ENCODE data around the gene ADORA3.
A peak's percentile ranks its signal among the peaks of the same experiment; 100 is the strongest.

The ADORA3 gene

DNA sequence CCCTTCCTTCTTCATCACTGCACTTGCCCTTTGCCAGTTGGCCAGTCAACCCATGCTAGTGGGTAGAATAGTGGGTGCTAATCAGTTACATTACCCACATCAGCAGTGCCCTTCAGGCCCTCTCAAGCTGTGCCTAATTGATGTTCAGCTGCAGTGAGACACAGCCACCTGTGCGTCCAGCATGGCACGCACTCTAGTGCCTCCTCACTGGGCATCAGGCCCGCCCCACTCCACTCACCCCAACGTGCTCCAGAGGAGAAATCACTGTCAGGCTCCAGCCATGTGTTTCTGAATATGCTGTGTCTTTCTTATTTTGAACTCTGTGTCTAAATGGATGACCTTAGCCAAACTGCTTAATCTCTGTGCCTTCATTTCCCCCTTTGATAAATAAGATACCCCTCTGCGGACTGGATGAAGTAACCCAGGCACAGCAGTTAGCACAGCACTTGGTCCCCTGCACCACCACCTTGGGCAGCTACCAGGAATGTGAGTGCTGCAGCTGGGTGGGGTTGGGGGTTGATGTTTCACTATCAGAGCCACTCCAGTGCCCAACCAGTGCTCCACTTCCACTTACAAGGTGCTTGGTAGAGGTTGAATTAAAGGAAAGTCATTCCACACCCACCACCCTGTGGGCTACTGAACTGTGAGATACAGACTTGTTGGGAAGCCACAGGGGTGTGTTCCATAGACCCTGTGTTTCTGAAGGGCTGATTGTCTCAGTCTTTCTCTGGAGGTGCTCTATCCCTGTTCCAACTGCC lies 8.9 kb upstream of the ADORA3 start:
- H3K4me3 ChIP-seq (ENCODE audit: insufficient read depth in 1 of 2, low read depth in 1 of 2, low read length in 2 of 2): no peak overlapping the region
- WGBS: 80% methylated on average over 4 of the region's 5 CpGs

DNA sequence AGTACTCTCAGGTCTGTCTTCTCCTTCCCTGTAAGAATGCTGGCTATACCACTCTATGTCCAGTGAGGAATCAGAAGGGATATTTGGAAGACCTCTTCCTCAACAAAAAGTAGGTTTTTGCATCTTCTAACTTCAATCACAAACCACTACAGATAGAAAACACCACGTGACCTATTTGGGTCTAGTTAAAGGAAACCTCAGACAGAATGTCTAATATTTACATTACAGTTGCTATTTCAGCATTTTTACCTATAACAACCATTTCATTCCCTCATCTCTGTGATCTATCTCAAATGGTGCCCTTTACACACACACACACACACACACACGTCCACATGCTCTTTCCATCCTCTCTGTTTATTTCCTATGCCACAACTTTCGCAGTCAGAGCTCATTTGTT lies 7.9 kb upstream of the ADORA3 start:
- Histone ChIP-seq H2AFZ (ENCODE audit: low read depth, low read length) (no peak overlapping the region), H2BK120ac (ENCODE audit: low read depth, low read length) (no peak overlapping the region), H2BK5ac (ENCODE audit: low read depth, low read length, poor library complexity, severe bottlenecking) (no peak overlapping the region), H3K9ac (ENCODE audit: low read length) (no peak overlapping the region), H3K27me3 (ENCODE audit: control insufficient read depth in 1 of 2, insufficient read depth in 1 of 2, low read length in 2 of 2) (no peaks in the 10 kb centered on the region), H4K8ac (ENCODE audit: low read length) (no peak overlapping the region), H3K4me1 (ENCODE audit: control insufficient read depth, insufficient read depth, low read depth, low read length) (peaks cover 10% of the 10 kb centered on the region), H3K36me3 (ENCODE audit: control insufficient read depth in 1 of 2, insufficient read depth in 2 of 2, low read depth in 1 of 2, low read length in 2 of 2) (no peaks in the 10 kb centered on the region), H3K23ac (ENCODE audit: low read length in 2 of 2) (no peak overlapping the region), H4K91ac (ENCODE audit: low read length) (no peak overlapping the region), H3K27ac (ENCODE audit: low read length, poor library complexity, severe bottlenecking) (no peak overlapping the region), H2BK15ac (ENCODE audit: low read depth, poor library complexity, severe bottlenecking) (no peak overlapping the region), H3K79me1 (replicated peaks; ENCODE audit: low read length, poor library complexity, severe bottlenecking) (no peaks in the 10 kb centered on the region), H3K18ac (ENCODE audit: low read depth in 1 of 2, low read length in 2 of 2) (no peak overlapping the region), H3K4me3 (ENCODE audit: insufficient read depth in 1 of 2, low read depth in 1 of 2, low read length in 2 of 2) (no peak overlapping the region), H3K4ac (ENCODE audit: low read depth in 1 of 2, low read length in 2 of 2) (no peak overlapping the region), H3K4me2 (ENCODE audit: low read length, poor library complexity, severe bottlenecking) (no peak overlapping the region), H3K9me3 (ENCODE audit: control insufficient read depth, low read length) (no peaks in the 10 kb centered on the region), H3K14ac (ENCODE audit: low read length in 2 of 2) (no peak overlapping the region), H2BK12ac (ENCODE audit: low read length in 2 of 2) (no peak overlapping the region), H2AK5ac (ENCODE audit: low read length, severe bottlenecking) (no peak overlapping the region)
- 71% methylated on average over 3 of the region's 3 CpGs for WGBS
- DNase-seq: no peak

More for the DNA sequence above, 8.9 kb upstream of the ADORA3 start:
- H3K36me3 ChIP-seq (ENCODE audit: control insufficient read depth in 1 of 2, insufficient read depth in 2 of 2, low read depth in 1 of 2, low read length in 2 of 2): no peaks in the 10 kb centered on the region
- no peaks in the 10 kb centered on the region for H3K27me3 ChIP-seq (ENCODE audit: control insufficient read depth in 1 of 2, insufficient read depth in 1 of 2, low read length in 2 of 2)
- H3K9me3 ChIP-seq (ENCODE audit: control insufficient read depth, low read length): no peaks in the 10 kb centered on the region
- H3K9ac ChIP-seq (ENCODE audit: low read length): no peak overlapping the region
- no peak overlapping the region for H4K91ac ChIP-seq (ENCODE audit: low read length)
- H3K14ac ChIP-seq (ENCODE audit: low read length in 2 of 2): no peak overlapping the region
- no peaks in the 10 kb centered on the region for H3K79me1 ChIP-seq (replicated peaks; ENCODE audit: low read length, poor library complexity, severe bottlenecking)
- DNase-seq: no peak
- no peak overlapping the region for H3K18ac ChIP-seq (ENCODE audit: low read depth in 1 of 2, low read length in 2 of 2)
- H2BK15ac ChIP-seq (ENCODE audit: low read depth, poor library complexity, severe bottlenecking): no peak overlapping the region
- H3K4ac ChIP-seq (ENCODE audit: low read depth in 1 of 2, low read length in 2 of 2): no peak overlapping the region
- no peak overlapping the region for H4K8ac ChIP-seq (ENCODE audit: low read length)
- H2AFZ ChIP-seq (ENCODE audit: low read depth, low read length): no peak overlapping the region
- peaks cover 8% of the 10 kb centered on the region for H3K4me1 ChIP-seq (ENCODE audit: control insufficient read depth, insufficient read depth, low read depth, low read length)
- H3K23ac ChIP-seq (ENCODE audit: low read length in 2 of 2): no peak overlapping the region
- H3K4me2 ChIP-seq (ENCODE audit: low read length, poor library complexity, severe bottlenecking): no peak overlapping the region
- H2BK12ac ChIP-seq (ENCODE audit: low read length in 2 of 2): no peak overlapping the region
- no peak overlapping the region for H2BK120ac ChIP-seq (ENCODE audit: low read depth, low read length)
- H2BK5ac ChIP-seq (ENCODE audit: low read depth, low read length, poor library complexity, severe bottlenecking): no peak overlapping the region
- no peak overlapping the region for H2AK5ac ChIP-seq (ENCODE audit: low read length, severe bottlenecking)
- H3K27ac ChIP-seq (ENCODE audit: low read length, poor library complexity, severe bottlenecking): no peak overlapping the region

DNA sequence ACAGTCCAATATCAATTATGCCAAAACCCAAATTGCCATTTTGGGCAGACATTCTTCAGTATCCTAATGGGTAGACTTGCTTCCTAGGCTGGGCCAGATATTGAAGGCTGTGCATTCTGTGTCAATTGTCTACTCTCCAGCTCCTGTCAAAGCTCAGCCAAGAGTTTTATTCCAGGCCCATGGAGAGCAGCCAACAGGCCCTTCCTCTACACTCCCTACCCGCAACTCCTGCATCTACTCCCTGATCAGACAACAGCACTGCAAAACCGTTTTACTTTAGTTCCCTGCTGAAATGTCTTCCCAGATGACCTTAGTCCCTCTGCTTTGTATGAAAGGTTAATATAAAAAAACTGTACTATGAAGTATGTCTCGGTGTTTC lies 6.6 kb upstream of the ADORA3 start:
- Histone ChIP-seq H3K27me3 (ENCODE audit: control insufficient read depth in 1 of 2, insufficient read depth in 1 of 2, low read length in 2 of 2) (no peaks in the 10 kb centered on the region), H4K8ac (ENCODE audit: low read length) (no peak overlapping the region), H3K79me1 (replicated peaks; ENCODE audit: low read length, poor library complexity, severe bottlenecking) (no peaks in the 10 kb centered on the region), H2AK5ac (ENCODE audit: low read length, severe bottlenecking) (no peak overlapping the region), H3K9ac (ENCODE audit: low read length) (peak overlapping the region; percentile 24), H3K14ac (ENCODE audit: low read length in 2 of 2) (no peak overlapping the region), H2BK15ac (ENCODE audit: low read depth, poor library complexity, severe bottlenecking) (no peak overlapping the region), H3K27ac (ENCODE audit: low read length, poor library complexity, severe bottlenecking) (no peak overlapping the region), H3K9me3 (ENCODE audit: control insufficient read depth, low read length) (no peaks in the 10 kb centered on the region), H2BK12ac (ENCODE audit: low read length in 2 of 2) (no peak overlapping the region), H4K91ac (ENCODE audit: low read length) (no peak overlapping the region), H3K18ac (ENCODE audit: low read depth in 1 of 2, low read length in 2 of 2) (no peak overlapping the region), H3K23ac (ENCODE audit: low read length in 2 of 2) (no peak overlapping the region), H2BK120ac (ENCODE audit: low read depth, low read length) (no peak overlapping the region), H3K4me1 (ENCODE audit: control insufficient read depth, insufficient read depth, low read depth, low read length) (peaks cover 10% of the 10 kb centered on the region), H3K4me3 (ENCODE audit: insufficient read depth in 1 of 2, low read depth in 1 of 2, low read length in 2 of 2) (no peak overlapping the region), H3K4ac (ENCODE audit: low read depth in 1 of 2, low read length in 2 of 2) (peak overlapping the region in 1 of 2 experiments; percentile 24), H3K36me3 (ENCODE audit: control insufficient read depth in 1 of 2, insufficient read depth in 2 of 2, low read depth in 1 of 2, low read length in 2 of 2) (no peaks in the 10 kb centered on the region), H2AFZ (ENCODE audit: low read depth, low read length) (no peak overlapping the region), H2BK5ac (ENCODE audit: low read depth, low read length, poor library complexity, severe bottlenecking) (no peak overlapping the region), H3K4me2 (ENCODE audit: low read length, poor library complexity, severe bottlenecking) (no peak overlapping the region)
- WGBS: 95% methylated on average over 2 of the region's 3 CpGs
- DNase-seq: no peak

DNA sequence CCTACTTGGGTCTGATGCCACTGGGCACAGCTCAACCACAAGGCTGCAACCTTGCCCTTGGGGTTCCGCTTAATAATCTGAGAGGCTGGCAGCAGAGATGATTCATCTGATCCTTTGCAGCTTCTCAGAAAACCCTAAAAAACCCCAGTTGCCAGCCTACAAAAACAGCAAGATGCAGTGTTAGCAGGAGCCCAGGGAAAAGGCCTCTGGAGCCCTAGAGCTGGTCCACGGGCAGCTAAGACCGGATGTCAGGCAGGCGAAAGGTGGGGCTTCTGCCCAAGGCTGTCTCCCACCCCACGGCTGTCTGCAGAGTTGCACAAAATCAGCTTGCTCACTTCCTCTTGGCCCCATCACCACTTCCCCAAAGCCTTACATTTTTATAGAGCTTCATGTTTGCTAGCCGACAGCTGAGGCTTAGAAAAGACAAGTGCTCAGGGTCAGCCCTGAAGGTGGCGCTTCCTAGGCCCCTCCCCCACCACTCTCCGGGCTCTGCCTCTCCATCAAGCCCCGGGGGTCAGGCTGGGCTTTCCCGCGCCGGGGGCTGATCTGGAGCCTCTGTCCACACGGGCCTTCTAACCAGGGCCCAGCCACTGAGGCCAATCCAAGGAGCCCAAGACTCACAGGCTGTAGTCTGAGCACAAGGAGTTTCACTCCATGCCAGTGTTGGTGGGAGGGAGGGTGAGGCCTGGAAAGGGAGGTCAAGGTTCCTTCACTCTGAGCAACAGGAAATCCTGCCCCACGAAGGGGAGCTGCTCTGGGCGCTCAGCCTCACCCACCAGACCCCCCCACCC lies 4.2 kb upstream of the ADORA3 start:
- peak overlapping the region; percentile 52 to 83 for H3K4ac ChIP-seq (ENCODE audit: low read depth in 1 of 2, low read length in 2 of 2)
- no peaks in the 10 kb centered on the region for H3K36me3 ChIP-seq (ENCODE audit: control insufficient read depth in 1 of 2, insufficient read depth in 2 of 2, low read depth in 1 of 2, low read length in 2 of 2)
- peak overlapping the region; percentile 96 for H4K91ac ChIP-seq (ENCODE audit: low read length)
- 11% methylated on average over 15 of the region's 15 CpGs for WGBS
- H3K23ac ChIP-seq (ENCODE audit: low read length in 2 of 2): peak overlapping the region in 1 of 2 experiments; percentile 16
- H2AK5ac ChIP-seq (ENCODE audit: low read length, severe bottlenecking): no peak overlapping the region
- H3K79me1 ChIP-seq (replicated peaks; ENCODE audit: low read length, poor library complexity, severe bottlenecking): no peaks in the 10 kb centered on the region
- peak overlapping the region; percentile 70 to 85 for H3K18ac ChIP-seq (ENCODE audit: low read depth in 1 of 2, low read length in 2 of 2)
- peaks cover 6 to 11% of the 10 kb centered on the region in 2 experiments for H3K27me3 ChIP-seq (ENCODE audit: control insufficient read depth in 1 of 2, insufficient read depth in 1 of 2, low read length in 2 of 2)
- peak overlapping the region; percentile 66 for H2BK15ac ChIP-seq (ENCODE audit: low read depth, poor library complexity, severe bottlenecking)
- no peaks in the 10 kb centered on the region for H3K9me3 ChIP-seq (ENCODE audit: control insufficient read depth, low read length)
- H3K4me2 ChIP-seq (ENCODE audit: low read length, poor library complexity, severe bottlenecking): peak overlapping the region; percentile 26
- peak overlapping the region in 1 of 2 experiments; percentile 63 for H3K4me3 ChIP-seq (ENCODE audit: insufficient read depth in 1 of 2, low read depth in 1 of 2, low read length in 2 of 2)
- H3K4me1 ChIP-seq (ENCODE audit: control insufficient read depth, insufficient read depth, low read depth, low read length): peaks cover 10% of the 10 kb centered on the region
- peak overlapping the region; percentile 91 for H4K8ac ChIP-seq (ENCODE audit: low read length)
- H2BK120ac ChIP-seq (ENCODE audit: low read depth, low read length): peak overlapping the region; percentile 90
- H3K14ac ChIP-seq (ENCODE audit: low read length in 2 of 2): peak overlapping the region in 1 of 2 experiments; percentile 2
- H2BK5ac ChIP-seq (ENCODE audit: low read depth, low read length, poor library complexity, severe bottlenecking): peak overlapping the region; percentile 21
- no peak for DNase-seq
- H3K9ac ChIP-seq (ENCODE audit: low read length): peak overlapping the region; percentile 89
- peak overlapping the region; percentile 42 to 89 for H2BK12ac ChIP-seq (ENCODE audit: low read length in 2 of 2)
- peak overlapping the region; percentile 48 for H2AFZ ChIP-seq (ENCODE audit: low read depth, low read length)
- H3K27ac ChIP-seq (ENCODE audit: low read length, poor library complexity, severe bottlenecking): peak overlapping the region; percentile 70
